ENCODE measurements around the gene STAT4.

Gene STAT4, protein sequence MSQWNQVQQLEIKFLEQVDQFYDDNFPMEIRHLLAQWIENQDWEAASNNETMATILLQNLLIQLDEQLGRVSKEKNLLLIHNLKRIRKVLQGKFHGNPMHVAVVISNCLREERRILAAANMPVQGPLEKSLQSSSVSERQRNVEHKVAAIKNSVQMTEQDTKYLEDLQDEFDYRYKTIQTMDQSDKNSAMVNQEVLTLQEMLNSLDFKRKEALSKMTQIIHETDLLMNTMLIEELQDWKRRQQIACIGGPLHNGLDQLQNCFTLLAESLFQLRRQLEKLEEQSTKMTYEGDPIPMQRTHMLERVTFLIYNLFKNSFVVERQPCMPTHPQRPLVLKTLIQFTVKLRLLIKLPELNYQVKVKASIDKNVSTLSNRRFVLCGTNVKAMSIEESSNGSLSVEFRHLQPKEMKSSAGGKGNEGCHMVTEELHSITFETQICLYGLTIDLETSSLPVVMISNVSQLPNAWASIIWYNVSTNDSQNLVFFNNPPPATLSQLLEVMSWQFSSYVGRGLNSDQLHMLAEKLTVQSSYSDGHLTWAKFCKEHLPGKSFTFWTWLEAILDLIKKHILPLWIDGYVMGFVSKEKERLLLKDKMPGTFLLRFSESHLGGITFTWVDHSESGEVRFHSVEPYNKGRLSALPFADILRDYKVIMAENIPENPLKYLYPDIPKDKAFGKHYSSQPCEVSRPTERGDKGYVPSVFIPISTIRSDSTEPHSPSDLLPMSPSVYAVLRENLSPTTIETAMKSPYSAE

DNA sequence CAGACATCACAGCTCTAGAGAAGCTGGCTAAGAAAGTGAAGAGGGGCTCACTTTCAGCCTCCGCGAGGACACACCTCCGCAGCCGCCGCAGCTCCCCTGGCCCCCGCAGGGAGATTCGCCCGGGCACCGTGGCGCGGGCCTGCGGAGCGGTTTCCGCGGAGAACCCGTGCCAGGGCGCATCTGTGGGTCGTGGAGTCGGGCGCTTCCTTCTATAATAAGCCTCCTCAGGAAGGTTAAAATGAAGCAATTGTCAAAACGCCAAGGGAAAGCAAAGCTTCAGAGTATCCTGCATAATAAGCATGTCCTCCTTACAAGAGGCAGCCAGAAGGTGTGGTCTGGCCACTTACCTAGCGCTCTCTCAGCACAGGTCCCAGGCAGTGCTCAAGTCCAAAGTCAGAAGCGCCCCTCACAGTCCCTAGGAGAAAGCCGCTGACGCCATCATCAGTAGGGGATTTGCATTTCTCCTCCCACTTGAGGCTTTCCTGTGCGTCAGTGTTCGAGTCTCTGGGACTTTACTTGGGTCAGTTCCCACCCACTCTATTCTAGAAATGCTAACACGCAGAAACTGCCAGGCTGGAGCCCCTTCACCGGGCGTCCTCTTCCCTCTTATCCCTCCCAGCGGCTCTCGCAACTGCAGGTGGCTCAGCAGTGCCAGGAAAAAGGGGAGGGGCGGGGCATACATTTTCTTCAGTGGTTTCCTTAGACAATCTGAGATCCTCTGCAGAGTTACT, at the start of gene STAT4:
STAT4 (minus strand) TSS at position 395 of the 731 bp plus-strand sequence. CDS start 2,791 bp downstream, outside the sequence.
- FAIRE-seq (no peak), DNase-seq (ENCODE audit: low spot score) (no peak)

DNA sequence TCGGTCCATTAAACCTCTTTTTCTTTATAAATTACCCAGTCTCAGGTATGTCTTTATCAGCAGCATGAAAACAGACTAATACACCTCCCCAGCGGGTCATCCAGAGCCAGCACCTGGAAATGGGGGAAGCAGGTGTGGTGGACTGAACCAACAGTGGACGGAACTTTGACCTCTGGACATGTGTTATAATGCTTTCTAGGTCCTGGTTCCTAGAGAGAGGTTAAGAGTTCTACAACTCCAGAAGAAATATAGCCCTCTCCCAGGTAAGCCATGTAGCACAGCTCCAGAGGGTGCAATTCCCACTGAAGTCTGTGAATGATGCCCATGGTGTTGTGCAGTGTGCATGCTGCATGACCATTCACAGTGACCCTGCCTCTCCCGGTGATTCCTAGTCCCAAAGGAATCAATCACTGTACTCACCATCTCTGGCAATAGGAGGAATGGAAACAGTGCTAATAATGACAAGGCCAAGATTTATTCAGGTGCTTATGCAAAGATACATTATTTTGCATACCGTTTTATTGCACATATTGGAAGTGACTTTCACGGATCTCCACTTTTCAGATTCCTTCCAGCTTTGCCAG, 49.2 kb upstream of the STAT4 start:
- no peak for DNase-seq (ENCODE audit: low spot score)
- FAIRE-seq: no peak

DNA sequence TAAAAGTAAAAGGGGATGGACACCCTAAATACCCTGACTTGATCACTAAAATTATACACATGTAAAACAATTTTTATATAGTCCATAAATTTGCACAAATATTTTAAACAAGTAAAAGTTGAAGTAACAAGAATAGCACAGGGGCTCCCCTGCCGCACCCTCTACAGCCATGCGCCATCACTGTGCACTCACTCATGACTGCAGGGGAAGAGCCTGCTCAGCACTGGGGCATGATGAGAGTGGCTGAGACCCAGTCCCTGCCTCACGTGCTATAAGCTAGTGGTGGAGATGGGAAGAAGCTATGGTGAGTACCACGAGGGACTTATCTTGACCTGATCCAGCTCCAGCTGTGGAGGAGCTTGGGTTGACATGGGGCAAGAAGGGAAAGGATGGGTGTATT, 47.5 kb upstream of the STAT4 start:
- DNase-seq (ENCODE audit: low spot score): no peak
- no peak for FAIRE-seq

DNA sequence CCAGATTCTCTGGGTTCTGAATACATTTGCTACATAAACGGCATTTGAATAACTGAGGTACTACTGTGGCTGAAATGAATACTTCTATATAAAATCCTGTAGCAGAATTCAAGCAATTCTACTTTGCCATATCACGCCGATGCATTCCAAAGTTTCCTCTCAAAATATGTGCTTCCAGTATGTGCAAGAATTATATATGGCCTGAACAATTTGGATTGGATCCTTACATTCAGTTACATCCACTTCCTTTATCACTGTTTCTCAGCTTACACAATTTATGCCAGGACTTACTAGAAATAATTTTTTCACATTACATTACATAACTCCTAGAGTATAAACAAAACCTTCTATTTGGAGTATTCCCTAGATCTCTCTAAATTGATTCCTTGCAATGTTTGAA, 46.3 kb upstream of the STAT4 start:
- FAIRE-seq: no peak
- DNase-seq (ENCODE audit: low spot score): no peak

DNA sequence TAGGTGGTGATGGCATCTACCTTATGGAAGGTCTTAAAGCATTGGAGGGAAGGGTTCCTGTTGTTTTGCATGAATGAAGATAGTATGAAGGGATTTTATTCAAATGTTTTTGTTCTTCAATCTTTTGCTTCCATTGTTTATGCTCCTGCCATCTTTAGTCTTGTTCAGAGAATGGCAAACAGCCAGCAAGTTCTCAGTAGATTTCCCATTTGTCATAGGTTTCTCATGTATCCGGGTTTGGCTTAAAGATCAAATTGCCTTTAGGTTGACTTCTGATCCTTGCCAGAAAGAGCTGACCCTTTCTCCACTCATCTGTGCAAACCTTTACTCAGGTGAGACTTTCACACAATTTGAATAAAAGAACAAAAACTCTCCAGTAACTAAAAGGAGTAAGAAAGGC, 44.2 kb upstream of the STAT4 start:
- DNase-seq (ENCODE audit: low spot score) (no peak), FAIRE-seq (no peak)

DNA sequence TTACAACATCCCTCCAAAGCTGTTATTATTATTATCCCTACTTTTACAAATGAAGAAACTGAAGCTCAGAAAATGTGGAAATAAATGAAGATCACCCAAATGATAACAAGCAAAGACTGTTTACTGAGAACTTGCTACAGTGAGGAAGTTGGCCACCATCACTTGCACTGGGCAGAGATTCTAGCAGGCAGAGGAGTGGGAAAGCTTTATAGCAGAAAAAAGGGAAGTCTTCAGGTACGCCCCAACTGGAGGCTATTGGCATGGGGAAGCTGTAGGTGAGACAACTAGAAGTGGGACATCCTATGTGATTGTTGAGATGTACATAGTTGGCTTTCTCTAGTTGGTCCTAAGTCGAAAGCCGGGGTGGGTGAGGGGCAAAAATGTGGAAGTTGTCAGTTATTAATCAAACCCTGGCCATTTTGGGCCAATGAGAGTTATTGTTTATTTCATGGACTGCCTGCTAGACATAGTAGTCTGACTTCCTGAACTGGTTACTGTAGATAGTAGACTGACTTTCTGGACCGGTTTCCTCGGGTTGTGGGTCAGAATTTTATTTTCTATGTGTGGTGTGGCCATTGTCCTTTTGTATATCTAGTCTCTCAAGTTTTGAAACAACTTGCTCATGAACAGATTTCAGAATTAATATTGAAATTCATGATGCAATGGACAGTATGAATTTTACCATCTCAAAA, 40.2 kb upstream of the STAT4 start:
- no peak for FAIRE-seq

DNA sequence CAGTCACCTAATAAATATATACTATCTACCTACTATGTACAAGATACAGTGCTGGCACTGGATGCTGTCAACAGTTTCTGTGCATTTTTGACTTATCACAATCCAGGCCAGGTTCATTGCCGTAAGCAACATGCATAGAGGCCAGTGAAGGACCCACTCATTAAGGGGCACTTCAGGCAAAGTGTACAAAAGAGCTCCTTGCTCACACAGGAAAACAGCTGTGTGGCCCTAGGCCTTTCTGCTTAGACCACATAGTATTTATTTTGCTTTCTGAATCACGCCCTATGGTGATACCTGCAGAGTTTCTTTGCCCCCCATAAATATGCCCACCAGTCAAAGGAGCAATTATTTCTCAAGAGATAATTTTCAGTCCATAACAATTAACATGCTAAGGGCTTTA, 39.6 kb upstream of the STAT4 start:
- DNase-seq (ENCODE audit: low spot score) (no peak), FAIRE-seq (no peak)

More for the DNA sequence above, 40.2 kb upstream of the STAT4 start:
- DNase-seq (ENCODE audit: low spot score): no peak

DNA sequence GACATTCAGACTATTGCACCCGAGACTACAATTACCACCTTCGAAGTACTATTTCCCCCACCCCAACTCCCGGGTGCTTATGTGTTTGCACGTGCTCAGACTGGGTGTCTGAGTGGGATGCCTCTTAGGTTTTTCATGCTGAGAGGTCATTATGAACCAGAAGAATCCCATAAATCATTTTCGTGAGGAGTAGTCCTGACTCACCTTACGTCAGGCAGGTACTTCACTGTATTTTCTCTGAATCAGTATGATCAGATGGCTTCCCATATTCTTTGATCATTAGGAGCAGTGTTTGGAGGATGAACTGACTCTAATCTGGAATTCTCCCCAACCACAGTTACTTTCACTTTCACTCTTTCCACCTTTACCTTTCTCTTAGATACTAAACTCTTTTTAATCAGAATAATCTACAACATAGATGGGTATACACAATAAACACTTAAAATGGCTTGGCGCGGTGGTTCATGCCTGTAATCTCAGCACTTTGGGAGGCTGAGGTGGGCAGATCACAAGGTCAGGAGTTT, 38.4 kb upstream of the STAT4 start:
- DNase-seq (ENCODE audit: low spot score): no peak

DNA sequence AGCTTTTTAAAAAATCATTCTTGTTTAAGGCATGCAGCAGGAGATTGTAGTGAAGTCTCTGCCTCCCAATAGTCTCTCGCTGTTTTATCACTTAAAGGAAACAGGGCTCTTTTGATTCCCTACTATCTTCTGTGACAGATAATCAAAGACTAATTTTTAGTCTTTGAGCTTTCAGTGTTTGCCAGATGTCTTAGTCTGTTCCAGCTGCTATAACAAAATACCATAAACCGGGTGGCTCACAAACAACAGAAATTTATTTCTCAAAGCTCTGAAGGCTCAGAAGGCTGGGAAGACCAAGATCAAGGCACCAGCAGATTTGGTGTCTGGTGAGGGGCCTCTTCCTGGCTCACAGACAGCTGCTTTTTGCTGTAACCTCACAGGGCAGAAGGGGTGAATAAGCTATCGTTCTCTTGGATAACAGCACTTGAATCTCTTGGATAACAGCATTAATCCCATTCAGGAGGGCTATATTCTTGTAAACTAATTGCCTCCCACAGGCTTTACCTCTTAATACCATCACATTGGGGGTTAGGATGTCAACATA, 37.8 kb upstream of the STAT4 start:
- FAIRE-seq: no peak
- no peak for DNase-seq (ENCODE audit: low spot score)

More for the DNA sequence above, 38.4 kb upstream of the STAT4 start:
- FAIRE-seq: no peak

DNA sequence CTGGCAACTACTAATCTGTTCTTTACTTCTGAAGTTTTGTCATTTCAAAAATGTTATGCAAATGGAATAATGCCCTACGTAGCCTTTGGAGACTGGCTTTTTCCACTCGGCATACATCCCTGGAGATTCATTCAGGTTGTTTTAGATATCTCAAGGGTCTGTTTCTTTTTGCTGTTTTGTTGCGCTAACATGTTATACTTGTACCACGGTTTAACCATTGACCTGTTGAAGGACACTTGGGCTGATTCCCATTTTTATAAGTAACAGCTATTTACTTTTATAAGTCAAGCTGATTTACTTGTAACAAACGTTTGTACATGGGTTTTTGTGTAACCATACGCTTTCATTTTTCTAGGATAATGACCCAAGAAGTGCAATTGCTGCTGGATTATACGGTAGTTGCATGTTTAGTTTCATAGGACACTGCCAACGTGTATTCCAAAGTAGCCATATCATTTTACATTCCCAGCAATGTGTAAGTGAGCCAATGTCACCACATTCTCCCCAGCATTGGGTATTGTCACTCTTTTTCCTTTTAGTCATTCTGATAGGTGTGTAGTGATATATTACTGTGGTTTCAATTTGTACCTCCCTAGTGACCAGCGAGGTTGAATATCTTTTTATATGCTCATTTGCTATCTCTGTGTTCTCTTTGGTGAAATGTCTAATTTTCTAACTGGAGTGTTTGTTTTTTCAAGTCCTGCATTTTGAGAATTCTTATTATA, 36.5 kb upstream of the STAT4 start:
- FAIRE-seq (no peak), DNase-seq (ENCODE audit: low spot score) (no peak)

DNA sequence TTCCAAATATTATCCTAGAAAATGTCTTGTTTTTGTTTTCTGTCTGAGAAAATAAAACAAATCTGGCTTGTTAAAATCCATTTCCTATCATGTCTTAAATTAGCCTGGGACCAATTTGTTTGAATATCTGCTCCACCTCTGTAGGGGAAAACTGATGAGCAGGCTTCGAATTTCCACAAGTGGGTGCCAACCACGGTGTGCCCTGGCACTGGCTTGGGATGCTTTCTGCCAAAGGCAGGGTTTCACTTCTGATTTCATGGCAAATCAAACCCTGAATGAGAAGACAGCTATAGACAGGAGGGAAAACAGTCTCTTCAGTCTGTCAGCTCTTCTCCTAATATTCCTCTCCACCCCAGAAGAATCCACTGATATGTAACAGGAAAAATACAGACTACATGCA, 33.7 kb upstream of the STAT4 start:
- peak; percentile 35 for FAIRE-seq
- DNase-seq (ENCODE audit: low spot score): no peak

DNA sequence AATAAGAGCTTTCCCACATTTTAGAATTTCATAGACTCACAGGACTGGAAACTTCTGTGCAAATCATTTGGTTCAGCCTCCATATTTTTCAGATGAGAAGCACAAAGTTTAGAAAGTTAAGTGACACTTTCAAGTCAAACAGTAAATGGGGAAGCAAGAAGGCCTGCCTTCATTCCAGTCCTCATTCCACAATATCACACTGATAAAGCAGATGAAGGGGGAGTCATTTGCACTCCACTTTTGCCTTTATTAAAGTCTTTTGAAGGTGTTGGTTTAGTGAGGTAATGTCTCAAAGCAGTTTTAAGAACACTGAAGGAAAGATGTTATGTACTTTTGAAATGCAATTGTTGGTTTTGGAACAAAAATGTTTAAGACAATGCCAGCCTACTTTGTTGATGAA, 32.7 kb upstream of the STAT4 start:
- DNase-seq (ENCODE audit: low spot score) (no peak), FAIRE-seq (no peak)

DNA sequence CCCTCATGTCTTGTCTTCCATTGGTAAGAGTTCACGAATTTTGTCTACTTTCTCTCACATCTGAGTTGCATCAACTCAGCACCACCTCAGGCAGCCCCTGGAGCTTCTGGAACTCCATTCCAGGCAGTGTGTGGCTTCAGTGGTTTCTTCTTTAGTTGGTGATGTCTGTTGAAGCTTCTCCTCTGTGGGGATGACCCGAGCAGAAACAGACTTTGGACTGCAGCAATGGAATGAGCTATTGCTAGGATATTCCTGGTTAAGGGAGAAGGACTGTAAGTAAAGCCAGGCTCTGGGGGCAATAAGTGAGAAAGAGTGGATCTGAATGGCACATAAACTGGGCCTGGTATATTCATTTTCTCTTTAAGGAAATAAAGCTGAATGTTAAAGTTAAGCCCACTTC, 32.3 kb upstream of the STAT4 start:
- DNase-seq (ENCODE audit: low spot score) (no peak), FAIRE-seq (no peak)

DNA sequence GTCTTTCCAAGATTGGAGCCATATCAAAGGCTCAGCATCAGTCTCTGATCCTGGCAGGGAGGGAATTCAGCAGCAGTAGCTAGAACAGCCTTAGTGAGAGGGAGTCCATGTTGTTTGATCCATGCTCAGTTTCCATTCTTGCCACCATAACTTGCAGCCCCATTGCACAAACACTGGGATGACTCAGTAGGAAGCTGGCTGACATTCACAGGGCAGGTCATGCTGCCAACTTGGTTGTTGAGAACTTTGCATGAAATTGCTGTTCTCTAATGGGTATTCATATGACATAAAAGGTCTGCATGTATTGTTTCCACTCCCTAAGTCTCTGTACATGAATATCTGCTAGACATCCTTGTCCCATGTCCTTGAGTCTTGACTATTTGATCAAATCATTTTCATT, 29.9 kb upstream of the STAT4 start:
- FAIRE-seq (no peak), DNase-seq (ENCODE audit: low spot score) (no peak)

DNA sequence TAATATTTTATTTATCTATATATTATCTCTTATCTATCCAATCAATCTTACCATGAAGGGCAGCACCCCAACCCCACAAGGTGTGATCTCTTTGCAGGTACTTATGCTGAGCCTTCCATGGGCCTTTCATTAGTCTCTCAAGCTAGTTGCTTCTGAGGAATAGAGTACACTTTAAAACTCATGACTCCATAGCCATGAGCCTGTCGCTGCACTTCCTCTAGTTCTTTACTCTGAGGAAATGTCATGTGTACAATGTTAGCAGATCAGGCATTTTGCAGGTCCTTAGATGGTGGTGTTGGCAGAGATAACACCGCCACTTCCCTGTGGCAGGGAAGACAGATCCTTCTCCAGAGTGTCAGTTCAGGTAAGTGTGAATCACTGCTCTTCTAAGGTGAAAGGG, 29.5 kb upstream of the STAT4 start:
- FAIRE-seq (no peak), DNase-seq (ENCODE audit: low spot score) (no peak)

DNA sequence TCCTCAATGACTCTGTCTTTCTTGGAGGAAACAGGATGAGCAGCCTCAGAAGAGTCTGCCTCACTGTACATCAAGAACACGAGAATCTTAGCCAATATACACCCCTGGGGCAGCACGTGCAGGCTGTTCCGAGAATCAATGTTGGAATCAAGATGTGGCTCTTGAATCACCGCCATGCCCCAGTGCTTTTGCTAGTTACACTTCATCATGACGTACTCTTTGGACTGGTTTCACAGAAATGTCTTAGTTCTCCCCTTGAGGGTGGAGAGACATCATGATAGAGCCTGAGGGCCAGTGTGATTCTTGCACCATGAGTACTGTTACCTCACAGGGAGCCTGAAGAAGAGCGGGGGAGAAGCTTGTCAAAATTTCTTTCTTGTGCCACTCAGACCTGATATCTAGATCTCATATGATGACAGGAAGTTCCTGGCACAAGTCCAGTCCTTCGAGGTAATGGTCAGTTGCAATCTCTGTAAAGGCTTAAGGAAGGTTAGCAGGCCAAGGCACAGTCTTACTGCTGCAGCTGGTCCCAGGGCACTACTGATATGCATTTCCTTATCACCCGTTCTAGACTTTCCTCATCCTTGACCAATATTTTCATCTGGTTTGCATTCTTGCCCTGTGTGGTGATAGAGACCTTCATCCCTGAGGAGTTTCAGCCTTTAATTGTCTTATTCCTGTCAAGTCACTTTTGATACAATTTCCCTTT, 28.2 kb upstream of the STAT4 start:
- DNase-seq (ENCODE audit: low spot score) (no peak), FAIRE-seq (no peak)

DNA sequence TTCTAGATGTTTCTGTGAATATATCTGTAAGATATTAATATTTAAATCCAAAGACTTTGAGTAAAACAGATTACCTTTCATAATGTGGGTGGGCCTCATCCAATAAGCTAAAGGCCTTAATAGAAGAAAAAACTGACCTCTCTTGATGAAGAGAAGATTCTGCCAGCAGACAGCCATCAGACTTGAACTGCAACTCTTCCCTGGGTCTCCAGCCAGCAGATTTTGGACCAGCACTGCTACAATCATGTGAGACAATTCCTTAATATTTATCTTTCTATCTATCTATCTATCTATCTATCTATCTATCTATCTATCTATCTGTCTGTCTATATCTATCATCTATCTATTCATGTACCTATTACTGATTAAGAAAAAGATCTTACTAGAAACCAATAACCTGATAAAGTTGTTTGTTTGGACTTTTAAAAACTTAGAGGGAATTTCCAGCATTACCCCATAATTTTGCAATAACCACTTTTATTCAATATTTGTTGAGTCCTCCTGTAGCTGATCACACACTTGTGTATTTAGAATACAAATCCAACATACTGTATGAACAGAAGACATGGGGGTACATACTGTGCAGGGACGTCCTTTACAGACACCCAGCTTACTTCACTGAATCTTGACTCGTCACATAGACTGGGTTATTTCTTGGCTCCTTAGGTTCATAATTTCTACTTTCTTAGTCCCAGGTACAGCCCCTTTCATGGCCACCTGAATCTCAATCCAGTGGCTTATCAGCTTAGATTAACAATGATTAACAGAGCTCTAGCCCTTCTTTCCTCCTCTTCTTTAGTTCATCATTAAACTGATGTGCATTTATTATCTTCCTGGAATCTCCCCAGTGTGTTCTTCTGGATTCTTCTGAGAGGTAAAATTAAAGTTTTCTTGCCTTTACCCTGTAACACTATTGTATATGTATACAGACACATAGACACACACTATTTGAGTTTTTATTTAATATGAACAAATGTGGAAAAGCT, 27.2 kb upstream of the STAT4 start:
- no peak for DNase-seq (ENCODE audit: low spot score)
- no peak for FAIRE-seq

DNA sequence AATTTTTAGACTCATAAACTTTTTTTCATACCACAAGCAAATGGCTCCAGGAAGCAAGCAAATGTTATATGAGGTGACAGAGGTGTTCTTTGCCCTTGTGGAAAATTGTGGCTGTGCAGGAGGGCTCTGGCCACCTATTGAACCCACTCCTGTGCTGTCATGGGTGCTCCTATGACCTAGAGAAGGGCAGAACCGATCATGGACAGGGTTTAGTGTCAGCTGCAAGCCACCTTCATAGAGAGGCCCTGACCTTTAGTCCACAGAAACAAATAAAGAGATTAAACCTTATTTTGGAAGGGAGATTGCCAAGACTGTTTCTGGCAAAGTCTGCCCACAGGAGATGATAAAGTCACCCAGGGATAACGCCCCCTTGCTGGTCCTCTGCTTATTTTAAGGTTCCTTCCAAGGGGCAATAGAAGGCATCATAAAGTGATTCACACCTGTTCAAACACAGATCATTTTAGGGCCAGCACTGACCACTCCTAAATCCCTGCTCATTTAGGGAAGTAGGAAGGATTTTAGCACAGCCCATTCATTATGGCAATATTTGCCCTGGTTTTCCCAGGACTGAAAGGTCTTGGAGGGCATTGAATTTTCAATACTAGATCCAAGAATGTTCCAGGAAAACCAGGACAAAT, 26.1 kb upstream of the STAT4 start:
- FAIRE-seq (no peak), DNase-seq (ENCODE audit: low spot score) (no peak)

All from urothelium cell line (cell line).